AG09319 (cell line): ENCODE results near the gene NDC1.

Source experiments
- DNase-seq: peaks from one replicate; pipeline ENCODE4 v3.0.0-alpha.2; 2010; ENCODE audit warnings: low read depth; ENCODE audit errors: extremely low read depth
- TF ChIP-seq, protein P1 (sequence below): IDR thresholded peaks from 2 replicates; pipeline ENCODE4 v1.5.1; 2011; ENCODE audit warnings: low read depth, mild to moderate bottlenecking, inconsistent platforms, low read length, moderate library complexity

The NDC1 gene

DNA sequence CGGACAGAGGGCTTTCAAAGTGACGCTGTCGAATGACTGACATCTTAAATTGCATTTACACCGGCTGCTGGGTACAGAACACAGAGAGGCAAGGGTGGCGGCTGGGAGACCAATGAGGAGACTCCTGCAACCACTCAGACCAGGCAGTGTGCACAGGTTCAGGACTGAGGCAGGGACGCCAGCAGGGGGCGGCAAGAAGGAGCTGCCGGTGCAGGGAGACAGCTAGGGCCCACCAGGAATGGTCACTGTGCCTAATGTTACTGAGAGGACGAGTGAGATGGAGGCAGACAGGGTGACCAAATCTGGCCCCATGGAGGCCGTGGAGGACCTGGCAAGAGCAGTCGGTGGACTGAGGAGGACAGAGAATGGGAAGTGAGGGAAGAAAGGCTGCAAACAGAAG lies 122.6 kb downstream of the NDC1 start:
- DNase-seq = no peak
- TF ChIP-seq, protein P1, sequence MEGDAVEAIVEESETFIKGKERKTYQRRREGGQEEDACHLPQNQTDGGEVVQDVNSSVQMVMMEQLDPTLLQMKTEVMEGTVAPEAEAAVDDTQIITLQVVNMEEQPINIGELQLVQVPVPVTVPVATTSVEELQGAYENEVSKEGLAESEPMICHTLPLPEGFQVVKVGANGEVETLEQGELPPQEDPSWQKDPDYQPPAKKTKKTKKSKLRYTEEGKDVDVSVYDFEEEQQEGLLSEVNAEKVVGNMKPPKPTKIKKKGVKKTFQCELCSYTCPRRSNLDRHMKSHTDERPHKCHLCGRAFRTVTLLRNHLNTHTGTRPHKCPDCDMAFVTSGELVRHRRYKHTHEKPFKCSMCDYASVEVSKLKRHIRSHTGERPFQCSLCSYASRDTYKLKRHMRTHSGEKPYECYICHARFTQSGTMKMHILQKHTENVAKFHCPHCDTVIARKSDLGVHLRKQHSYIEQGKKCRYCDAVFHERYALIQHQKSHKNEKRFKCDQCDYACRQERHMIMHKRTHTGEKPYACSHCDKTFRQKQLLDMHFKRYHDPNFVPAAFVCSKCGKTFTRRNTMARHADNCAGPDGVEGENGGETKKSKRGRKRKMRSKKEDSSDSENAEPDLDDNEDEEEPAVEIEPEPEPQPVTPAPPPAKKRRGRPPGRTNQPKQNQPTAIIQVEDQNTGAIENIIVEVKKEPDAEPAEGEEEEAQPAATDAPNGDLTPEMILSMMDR = peak; percentile 46
